GOT3 (cell line): ENCODE data around the gene MLC1.

Experiments
- DNase-seq: peaks from one replicate; lab custom pipeline; 2025; ENCODE audit warnings: mixed read lengths; lab: John Stamatoyannopoulos, UW

MLC1 gene

GRCh38 chr22:50035976-50036724, 49.1 kb downstream of the MLC1 start:
- DNase-seq = no peak

GRCh38 chr22:50035131-50035881, 49.9 kb downstream of the MLC1 start:
- DNase-seq = no peak

GRCh38 chr22:50034126-50035081, 50.8 kb downstream of the MLC1 start:
- DNase-seq = no peak

DNA sequence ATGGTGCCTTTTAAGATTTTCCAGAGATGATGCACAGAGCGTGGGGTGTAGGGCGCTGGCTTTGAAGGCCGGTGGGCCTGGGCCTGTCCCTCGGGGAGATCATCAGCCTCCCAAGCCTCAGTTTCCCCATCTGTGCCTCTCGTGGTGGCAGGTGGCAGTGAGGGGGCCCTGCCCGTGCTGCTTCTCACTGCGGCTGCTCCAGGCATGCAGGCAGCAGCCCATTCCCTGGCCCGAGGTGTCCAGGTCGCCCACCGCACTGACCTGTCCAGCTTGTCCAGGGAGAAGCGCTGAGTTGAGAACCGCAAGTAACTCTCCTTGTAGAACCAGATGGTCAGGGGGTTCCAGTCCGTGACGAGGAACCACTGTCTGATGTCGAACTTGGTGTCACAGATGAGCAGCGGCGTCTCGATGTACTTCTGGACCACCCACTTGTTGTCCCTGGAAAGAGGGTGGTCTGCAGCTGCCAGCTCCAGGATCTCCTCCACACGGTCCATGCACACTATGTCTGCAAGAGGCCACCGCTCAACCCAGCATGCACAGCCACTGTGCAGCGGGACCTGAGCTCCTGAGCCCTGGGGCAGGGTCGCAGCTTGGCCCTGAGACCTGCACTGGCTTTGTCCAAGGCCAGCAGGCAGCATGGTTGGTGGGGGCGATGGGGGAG, 52.2 kb downstream of the MLC1 start:
- DNase-seq = no peak

DNA sequence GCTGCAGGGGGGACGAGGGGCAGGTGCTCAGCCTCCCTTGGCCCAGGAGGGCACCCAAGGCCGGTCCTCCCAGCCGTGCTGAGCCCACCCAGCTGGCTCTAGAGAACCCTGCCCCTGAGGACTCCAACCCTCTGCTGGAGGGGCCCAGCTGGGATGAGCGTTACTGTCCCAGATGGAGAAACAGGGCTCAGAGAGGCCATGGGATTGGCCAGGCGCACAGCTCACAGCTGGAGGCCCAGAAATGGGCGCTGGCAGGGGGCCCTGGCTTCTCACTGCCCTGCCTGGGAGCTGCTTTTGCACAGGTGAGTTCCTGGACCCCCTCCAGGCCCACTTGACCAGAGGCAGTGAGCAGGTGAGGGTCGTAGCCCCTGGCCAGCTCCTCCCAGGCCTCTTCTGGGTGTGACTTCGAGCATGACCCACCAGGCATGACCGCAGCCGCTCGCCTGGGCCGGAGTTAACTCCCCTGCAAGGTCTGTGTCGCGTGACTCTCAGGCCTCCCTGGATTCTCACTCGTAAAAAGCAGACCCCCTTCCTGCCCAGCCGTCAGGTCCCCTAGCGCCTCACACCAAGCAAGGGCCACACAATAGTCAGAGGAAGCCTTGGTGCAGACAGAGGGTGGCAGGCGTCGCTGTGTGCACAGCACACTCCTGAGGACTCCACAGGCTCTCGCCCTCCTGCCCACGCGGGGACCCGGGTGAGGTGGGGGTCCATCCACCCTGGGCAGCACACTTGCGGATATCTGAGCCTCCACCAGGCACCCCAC, 52.9 kb downstream of the MLC1 start:
- DNase-seq = no peak

DNA sequence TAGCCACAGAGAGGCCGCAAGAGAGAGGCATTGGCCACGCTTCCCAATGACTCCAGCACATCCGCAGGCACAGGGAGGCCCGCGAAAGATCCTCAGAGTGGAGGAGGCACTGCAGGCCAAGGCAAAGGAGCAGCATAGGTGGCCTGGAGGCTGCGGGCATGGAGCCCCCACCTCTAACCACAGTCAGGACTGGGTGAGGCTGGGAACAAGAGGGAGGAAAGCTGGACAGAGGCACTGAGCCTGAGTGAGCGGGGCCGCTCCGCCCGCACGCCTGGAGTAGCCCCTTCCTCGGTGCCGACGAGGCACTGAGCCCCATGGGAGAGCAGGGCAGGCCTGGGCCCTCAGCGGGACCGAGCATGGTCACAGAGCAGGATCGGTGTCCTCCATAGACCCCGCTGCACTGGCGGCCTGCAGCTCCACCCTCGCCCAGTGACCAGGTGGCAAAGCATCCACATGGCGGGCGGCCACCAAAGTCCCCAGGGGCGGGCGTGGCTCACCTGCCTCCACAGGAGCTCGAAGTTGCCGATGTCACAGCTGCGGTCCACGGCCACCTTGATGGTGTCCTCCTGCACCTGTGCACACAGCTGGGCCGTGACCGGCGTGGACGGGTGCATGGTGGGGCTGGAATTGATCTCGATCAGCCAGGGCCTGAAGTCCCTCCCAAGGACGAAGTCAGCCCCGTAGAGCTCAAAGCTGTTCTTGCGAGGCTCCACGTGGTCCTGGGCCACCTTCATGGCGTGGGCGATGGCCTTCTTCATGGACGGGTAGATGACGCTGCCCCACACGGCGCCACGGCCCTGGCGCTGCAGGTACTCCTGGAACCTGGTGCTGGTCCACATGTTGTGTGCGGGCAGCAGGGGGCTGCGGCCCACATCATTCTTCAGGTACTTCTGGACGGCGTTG, 53.8 kb downstream of the MLC1 start:
- DNase-seq = no peak

DNA sequence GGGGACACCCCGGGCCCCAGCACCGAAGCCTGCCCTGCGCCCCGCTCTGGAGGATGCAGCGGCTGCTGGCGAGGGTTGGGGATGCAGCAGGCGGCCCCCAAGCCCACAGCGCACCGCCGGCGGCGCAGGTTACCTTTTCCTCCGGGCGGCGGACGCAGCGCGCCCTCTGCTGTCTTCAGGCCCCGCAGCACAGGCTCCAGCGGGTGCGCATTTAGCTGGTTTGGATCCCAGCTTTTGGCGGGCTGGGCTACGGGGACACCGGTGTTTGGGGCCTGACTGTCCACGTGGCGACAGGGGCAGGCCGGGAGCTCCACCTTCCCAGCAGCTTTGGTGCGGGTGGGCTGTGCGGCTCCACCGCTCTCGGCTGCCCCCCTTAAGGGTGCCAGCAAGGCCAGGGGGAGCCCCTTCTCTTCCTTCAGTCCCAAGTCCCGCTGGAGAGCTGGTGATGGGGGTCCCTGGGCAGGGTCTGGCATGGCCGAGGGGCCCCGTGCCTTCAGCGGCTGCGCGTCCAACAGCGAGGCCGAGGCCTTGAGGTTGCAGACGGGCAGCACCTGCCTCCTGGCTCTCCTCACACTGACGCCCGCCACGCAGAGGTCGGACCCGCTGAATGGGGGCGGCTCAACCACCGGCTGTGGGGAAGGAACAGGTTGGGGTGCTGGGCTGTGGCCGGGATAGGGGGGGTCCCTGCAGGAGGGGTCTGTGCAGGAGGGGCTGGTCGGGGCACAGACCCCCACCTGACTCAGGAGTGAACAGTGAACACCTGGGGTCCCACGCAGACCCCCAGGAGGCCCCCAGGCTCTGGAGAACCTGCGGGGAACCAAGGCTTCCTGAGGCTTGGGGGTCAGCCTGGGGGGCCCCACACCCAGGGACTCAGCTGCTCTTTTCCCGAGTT, 54.7 kb downstream of the MLC1 start:
- DNase-seq = no peak

- no peak for DNase-seq
Measured at GRCh38 chr22:50027639-50028537, 57.3 kb downstream of the MLC1 start.

DNA sequence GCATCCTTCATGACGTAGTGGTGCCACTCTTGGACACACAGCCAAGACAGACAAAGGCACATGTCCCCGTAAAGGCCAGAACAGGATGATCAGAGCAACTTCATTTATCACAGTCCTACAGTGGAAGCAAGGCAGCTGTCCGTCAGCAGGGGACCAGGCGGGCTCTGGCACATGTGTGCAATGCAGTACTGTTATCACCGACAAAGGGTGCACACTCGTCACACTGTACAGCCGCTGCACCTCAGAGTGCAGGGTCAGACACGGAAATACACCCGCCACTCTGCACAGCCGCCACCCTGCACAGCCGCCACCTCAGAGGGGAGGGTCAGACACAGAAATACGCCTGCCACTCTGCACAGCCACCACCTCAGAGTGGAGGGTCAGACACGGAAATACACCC, 59.2 kb downstream of the MLC1 start:
- DNase-seq = no peak

DNA sequence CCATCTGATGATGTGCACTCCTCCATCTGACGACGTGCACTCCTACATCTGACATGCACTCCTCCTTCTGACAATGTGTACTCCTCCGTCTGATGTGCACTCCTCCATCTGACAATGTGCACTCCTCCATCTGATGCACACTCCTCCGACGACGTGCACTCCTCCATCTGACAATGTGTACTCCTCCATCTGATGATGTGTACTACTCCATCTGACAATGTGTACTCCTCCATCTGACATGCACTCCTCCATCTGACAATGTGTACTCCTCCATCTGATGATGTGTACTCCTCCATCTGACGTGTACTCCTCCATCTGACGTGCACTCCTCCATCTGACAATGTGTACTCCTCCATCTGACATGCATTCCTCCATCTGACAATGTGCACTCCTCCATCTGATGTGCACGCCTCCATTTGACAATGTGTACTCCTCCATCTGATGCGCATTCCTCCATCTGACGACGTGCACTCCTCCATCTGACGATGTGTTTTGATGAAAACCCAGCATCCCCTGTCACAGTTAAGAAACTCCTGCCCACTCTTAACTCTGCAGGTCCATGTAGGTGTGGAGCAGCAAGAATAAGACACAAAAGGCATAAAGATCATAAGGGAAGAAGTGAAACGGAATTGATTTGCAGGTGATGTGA, 62.9 kb downstream of the MLC1 start:
- no peak for DNase-seq

GRCh38 chr22:50020606-50021005, 64.6 kb downstream of the MLC1 start:
- no peak for DNase-seq

- no peak for DNase-seq
Measured at GRCh38 chr22:50019316-50019715, 65.9 kb downstream of the MLC1 start.

DNA sequence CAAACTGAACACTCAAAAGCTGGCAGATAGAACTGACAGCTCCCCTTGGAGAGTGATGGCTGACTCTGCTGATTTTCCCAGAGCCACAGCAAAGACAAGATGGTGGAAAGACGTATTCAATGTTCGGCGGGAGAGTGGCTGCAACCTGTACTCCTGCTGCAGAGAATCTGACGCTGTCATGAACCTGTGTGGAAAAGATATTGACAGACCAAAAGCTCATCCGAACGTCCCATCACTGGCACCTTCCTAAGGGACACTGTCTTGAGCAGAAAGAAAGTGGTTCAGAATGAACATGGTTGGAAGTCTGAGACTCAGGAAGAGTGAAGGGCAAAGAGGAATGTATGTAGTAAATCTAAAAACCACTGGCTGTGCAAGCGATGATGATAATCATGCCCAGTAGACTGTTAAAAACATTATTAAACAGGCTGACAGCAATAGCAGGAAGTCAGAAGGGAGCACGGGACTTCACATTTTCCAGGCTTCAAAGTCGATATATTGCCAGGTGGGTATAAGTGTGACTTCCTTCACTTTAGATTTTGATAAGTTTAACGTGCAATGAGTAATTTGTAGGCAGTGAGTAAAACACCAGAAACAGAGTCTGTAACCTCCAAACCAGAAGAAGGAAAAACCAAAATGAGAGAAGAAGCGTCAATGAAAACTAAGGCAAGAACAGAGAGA, 66.5 kb downstream of the MLC1 start:
- DNase-seq = no peak

- DNase-seq = no peak
Measured at GRCh38 chr22:50017701-50018224, 67.5 kb downstream of the MLC1 start.

DNA sequence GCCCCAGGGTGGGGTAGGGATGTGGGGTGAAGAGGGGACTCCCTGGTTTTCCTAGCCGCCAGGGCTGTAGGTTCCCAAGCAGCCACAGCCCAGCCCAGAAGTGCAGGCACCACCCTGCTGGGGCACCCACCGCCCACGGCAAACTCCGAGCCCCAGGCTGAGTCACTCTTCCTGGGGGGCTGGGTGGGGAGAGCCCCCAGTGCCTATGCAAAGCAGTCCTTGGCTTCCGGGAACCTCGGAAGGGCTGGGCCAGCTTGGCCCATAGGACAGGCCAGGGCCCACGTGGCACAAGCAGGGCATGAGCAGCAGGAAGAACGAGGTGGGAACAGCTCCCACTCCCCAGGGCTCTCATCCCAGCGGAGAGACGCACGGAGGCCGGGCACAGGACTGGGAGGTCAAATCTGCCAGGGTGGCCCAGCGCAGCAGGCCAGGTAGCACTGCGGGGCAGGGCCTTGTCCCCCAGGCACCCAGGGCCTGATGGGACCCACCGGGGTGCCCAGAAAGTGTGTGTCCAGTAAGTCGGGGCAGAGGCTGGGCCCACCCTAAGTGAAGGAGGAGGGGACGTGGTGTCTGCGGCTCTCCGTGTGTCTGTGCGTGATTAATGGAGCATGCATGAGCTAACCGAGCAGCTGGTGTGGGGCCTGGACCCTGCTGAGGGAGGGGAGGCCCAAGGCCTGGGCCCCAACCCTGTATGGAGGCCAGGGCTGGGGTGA, 68.1 kb downstream of the MLC1 start:
- DNase-seq = no peak
